T-helper 17 cell (primary cell): ENCODE measurements around the gene LRP10. TPM values are rescaled to one million over a fixed set of nuclear protein-coding genes. Genes with fewer than 3 reads are reported as not detected.

Experiments used
- ATAC-seq: fragments of 150-1000 bp; cut with Tn5 transposase; 2 replicates; pipeline ENCODE4 v1.10.0; 2021; ENCODE audit warnings: mild to moderate bottlenecking, moderate library complexity
- DNase-seq, 3 donors: peaks; one replicate each; pipeline versions ENCODE4 v3.0.0 to v3.0.0-alpha.2; 2020 to 2021
- H3K9me3 ChIP-seq: one replicate; pipeline ENCODE4 v1.7.0; 2013; ENCODE audit warnings: low read length, mild to moderate bottlenecking; ENCODE audit not compliant: control insufficient read depth, poor library complexity, severe bottlenecking
- H3K27ac Mint-ChIP-seq: one replicate; pipeline ENCODE4 v1.8.0; 2022; ENCODE audit warnings: mild to moderate bottlenecking, moderate library complexity, mixed read lengths
- H3K27me3 Mint-ChIP-seq: one replicate; pipeline ENCODE4 v1.8.0; 2022; ENCODE audit warnings: mixed read lengths
- H3K36me3 Mint-ChIP-seq: one replicate; pipeline ENCODE4 v1.8.0; 2022; ENCODE audit warnings: low read depth, mixed read lengths
- H3K4me1 Mint-ChIP-seq: one replicate; pipeline ENCODE4 v1.8.0; 2022; ENCODE audit warnings: mild to moderate bottlenecking, mixed read lengths
- H3K4me3 Mint-ChIP-seq: one replicate; pipeline ENCODE4 v1.8.0; 2022; ENCODE audit warnings: mild to moderate bottlenecking, moderate library complexity, mixed read lengths
- total RNA-seq, 4 donors: library from RNA in 2 of 4; stranded (reverse) in 2 of 4; gene quantifications; one replicate each; pipeline ENCODE4 v1.2.3 and lab custom pipeline; 2022 to 2026

LRP10 gene
- total RNA-seq, 2 donors from 2014 or later, result 76.9 to 84.5 TPM

DNA sequence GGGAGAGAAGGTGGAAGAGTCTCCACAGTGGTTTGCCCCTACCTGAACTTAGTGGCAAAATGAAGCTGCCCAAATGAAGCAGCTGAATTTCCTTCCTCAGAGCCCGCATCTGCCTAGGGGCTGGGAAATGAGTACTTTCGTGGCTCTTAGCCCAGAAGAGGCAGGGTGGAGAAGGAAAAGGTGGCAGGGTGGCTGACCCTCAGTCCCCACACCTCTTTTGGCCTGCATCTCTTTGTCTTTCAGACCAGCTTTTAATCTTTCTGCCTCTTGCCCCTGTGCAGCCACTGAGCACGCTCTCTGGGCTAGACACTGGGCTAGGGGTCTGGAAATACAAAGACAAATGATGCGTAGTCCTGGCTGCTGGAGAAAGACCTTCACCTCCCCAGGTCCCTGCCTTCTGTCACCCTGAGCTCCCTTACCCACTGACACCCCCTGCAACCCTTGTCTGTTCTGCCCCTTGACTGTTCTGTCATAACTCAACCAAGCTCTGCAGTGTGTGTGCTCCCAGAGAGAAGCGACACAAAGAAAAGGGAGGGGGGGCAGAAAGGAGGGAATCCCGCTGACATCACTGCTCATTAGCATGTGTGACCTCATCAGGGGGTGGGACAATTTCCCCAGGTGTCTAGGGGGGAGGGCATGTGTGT is 11.1 kb downstream of the LRP10 start:
- H3K9me3 ChIP-seq, result no peaks in the 10 kb centered on the region
- no peaks in the 10 kb centered on the region for H3K27me3 Mint-ChIP-seq
- H3K4me3 Mint-ChIP-seq, result no peak overlapping the region
- H3K36me3 Mint-ChIP-seq, result peaks cover 5% of the 10 kb centered on the region
- peaks cover 45% of the 10 kb centered on the region for H3K4me1 Mint-ChIP-seq
- peak overlapping the region; percentile 67 for H3K27ac Mint-ChIP-seq
- ATAC-seq, result no peak
- peak in 1 of 3 donors; percentile 20 for DNase-seq

DNA sequence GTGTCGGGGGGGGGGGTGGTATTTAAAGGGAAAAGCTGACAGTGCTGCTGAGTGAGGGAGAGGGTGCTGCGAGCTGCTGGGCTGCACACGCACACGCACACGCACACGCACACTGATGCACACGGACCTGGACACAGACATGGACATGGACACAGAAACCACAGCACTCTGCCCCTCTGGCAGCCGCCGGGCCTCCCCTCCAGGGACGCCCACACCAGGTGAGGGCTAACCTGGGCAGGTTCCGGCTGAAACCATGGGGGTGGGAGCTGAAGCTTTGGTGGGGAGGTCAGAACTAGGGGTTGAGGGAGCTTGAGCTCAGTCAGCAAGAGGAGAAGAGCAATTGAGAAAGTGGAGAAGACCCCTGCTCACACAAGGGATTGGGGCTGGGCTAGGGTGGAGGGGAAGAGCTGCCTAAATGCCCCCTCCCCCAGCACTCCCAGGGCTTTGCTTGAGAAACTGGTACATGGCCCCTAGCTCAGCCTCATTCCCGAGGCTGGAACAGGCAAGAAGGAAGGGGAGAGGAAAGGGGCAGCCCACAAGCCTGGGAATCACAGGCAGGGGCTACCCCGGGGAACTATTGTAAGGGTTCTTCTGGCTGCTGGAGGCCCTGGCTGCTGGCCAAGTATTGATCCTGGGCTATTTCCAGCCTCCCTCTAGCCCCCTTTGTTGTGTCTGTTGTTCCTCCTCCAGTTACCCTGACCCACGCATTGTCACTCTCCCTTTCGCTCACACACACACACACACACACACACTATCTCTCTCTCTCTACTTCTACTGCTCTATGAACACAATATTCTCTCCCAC is 11.8 kb downstream of the LRP10 start, which contains the start of gene REM2:
Gene REM2 (plus strand): TSS at position 50 of the 804 bp plus-strand sequence. CDS start 66 bp downstream, at position 116.
- no peak for DNase-seq

DNA sequence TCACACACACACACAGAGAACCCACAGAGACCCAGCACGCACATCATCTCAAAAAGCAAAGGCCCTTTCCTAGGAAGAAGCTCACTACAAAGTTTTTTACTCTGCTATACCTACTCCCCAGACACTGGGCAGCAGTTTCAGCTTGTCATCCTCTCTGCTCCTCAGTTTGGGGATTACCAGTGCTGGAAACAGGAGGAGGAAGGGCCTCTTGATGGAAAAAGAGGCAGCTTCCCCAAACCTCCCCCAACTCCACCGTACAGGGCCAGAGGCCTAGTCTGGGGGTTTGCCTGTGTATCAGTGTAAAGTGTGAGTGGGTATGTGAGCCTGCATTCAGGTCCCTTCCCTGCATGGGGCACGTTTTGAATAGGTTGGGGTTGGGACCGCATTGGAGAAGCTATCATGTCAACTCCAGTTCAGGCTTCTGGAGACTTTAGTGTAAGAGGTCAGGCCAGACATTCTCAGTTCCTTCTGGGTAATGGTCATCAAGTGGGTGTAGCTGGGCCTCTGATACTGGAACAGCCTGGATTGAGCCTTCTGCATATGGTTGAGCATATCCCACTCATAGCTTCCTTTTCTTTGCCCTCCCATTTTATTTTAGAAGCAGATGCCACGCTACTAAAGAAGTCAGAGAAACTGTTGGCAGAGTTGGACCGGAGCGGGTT is 12.7 kb downstream of the LRP10 start:
- peaks cover 45% of the 10 kb centered on the region for H3K4me1 Mint-ChIP-seq
- H3K27me3 Mint-ChIP-seq, result no peaks in the 10 kb centered on the region
- H3K36me3 Mint-ChIP-seq, result peaks cover 3% of the 10 kb centered on the region
- H3K4me3 Mint-ChIP-seq, result no peak overlapping the region
- peak overlapping the region; percentile 91 for H3K27ac Mint-ChIP-seq
- DNase-seq (no peak), ATAC-seq (no peak)
- no peaks in the 10 kb centered on the region for H3K9me3 ChIP-seq

More for the DNA sequence above, 11.8 kb downstream of the LRP10 start, which contains the start of gene REM2:
- H3K9me3 ChIP-seq, result no peaks in the 10 kb centered on the region
- Mint-ChIP-seq H3K27me3 (no peaks in the 10 kb centered on the region), H3K4me3 (no peak within 1 kb of the TSS), H3K36me3 (peaks cover 3% of the 10 kb centered on the region), H3K4me1 (peaks cover 46% of the 10 kb centered on the region), H3K27ac (peak within 1 kb of the TSS; percentile 91)
- no peak for ATAC-seq

DNA sequence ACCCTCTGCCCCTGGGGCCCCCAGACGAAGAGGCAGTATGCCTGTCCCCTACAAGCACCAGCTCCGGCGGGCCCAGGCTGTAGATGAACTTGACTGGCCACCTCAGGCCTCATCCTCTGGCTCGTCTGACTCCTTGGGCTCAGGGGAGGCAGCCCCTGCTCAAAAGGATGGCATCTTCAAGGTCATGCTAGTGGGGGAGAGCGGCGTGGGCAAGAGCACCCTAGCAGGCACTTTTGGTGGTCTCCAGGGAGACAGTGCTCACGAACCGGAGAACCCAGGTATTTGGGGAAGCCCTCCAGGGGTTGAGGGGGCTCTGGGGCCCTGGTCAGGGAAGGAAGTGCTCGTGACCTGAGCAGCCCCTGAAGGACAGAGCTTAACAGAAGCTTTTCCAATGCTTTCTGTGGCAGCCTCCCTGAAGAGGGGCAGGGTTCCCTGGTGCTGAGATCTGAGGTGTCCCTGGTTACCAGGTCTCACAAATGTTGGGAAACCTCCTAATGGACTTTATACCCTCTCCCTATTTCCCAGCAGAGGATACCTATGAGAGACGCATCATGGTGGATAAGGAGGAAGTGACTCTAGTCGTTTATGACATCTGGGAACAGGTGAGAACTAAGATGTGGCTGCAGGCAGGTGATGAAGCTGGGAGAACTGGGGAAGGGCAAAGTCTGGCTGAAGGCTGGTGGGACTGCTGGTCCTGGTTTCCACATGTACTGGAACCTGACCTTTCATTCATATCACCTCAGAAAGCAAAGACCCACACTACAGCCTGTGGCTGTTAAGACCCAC is 13.4 kb downstream of the LRP10 start:
- peaks cover 48% of the 10 kb centered on the region for H3K4me1 Mint-ChIP-seq
- H3K4me3 Mint-ChIP-seq, result peak overlapping the region; percentile 19
- DNase-seq, result no peak
- H3K27ac Mint-ChIP-seq, result peak overlapping the region; percentile 91
- H3K36me3 Mint-ChIP-seq, result peaks cover under 1% of the 10 kb centered on the region
- no peak for ATAC-seq
- H3K9me3 ChIP-seq, result no peaks in the 10 kb centered on the region
- no peaks in the 10 kb centered on the region for H3K27me3 Mint-ChIP-seq

DNA sequence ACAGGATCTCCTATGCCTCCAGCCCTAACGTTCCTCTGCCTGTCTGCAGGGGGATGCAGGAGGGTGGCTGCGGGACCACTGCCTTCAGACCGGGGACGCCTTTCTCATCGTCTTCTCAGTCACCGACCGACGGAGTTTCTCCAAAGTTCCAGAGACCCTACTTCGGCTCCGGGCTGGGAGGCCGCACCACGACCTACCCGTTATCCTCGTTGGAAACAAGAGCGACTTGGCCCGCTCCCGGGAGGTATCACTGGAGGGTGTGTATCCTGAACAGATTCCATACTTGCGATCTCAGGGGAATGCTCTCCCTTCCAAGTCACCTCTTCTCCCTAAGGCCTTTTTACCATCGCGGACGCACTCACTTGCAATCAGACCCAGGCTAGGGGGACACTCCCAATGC is 14.4 kb downstream of the LRP10 start:
- peaks cover 54% of the 10 kb centered on the region for H3K4me1 Mint-ChIP-seq
- H3K4me3 Mint-ChIP-seq, result peak overlapping the region; percentile 93
- DNase-seq, result no peak
- H3K36me3 Mint-ChIP-seq, result peaks cover 5% of the 10 kb centered on the region
- H3K9me3 ChIP-seq, result no peaks in the 10 kb centered on the region
- H3K27ac Mint-ChIP-seq, result peak overlapping the region; percentile 91
- ATAC-seq, result no peak
- no peaks in the 10 kb centered on the region for H3K27me3 Mint-ChIP-seq

DNA sequence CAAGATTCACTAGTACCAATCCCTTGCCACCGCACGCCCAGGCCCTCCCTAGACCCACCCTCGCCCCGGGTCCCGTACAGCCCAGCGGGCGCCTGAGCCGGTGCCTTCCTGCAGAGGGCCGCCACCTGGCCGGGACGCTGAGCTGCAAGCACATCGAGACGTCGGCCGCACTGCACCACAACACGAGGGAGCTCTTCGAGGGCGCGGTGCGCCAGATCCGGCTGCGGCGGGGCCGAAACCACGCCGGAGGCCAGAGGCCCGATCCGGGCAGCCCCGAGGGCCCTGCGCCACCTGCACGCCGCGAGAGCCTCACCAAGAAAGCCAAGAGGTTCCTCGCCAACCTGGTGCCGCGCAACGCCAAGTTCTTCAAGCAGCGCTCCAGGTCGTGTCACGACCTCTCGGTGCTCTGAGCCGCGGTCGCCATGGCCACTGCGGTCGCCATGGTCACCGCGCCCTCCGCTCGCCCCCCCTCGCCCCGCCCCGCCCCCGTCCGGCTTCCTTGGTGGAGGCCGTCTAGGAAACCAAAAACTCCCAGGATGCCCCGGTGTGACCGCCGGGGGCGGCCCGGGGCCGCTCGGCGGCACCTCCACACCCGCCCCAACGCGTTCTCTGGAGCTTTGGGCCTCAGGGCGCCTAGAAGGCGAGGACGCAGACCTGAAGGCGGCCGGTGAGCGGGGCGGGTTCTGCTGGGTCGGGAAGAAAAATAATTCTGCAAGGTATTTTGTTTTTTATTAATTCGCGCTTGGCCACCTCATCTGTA is 15.1 kb downstream of the LRP10 start:
- Mint-ChIP-seq H3K4me3 (peak overlapping the region; percentile 93), H3K27me3 (no peaks in the 10 kb centered on the region), H3K4me1 (peaks cover 52% of the 10 kb centered on the region), H3K36me3 (peaks cover 5% of the 10 kb centered on the region), H3K27ac (peak overlapping the region; percentile 91)
- DNase-seq (peak; percentile 56 to 76 (median 68)), ATAC-seq (peak; percentile 76)
- H3K9me3 ChIP-seq, result no peaks in the 10 kb centered on the region

DNA sequence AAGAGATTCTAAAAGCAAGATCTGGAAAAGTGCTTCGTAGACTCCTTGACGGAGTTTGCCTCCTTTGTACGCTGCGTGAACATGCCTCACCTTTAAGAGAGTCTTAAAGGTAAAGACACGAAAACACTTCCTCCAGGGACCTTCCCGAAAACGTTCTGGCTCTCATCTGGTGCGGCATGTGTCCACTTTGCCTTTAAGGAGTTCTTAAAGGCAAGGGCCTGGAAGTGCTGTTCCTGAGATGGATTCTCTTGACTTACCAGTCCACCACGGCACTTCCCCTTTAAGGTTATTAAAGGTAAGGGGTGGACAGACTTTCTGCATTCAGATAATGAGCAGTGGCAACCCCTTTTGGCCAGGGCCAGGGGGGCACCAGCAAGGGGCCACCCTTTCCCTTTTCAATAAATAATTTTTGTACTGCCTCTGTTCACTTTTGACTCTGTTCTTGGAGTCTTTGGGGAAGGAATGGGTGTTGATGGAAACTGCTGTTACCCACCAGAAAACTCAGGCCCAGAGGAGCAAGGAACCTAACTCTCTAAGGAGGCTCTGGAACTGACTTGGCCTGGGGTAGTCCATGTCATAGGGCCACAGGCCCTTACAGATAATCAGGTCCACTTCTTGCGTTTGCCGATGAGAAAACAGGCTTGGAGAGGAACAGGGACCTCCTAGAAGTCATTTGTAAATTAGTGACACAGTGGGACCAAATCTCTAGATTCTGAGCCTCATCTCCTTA is 15.9 kb downstream of the LRP10 start:
- peaks cover 50% of the 10 kb centered on the region for H3K4me1 Mint-ChIP-seq
- H3K27me3 Mint-ChIP-seq, result no peaks in the 10 kb centered on the region
- DNase-seq, result peak in 2 of 3 donors; percentile 10 to 41
- peaks cover 5% of the 10 kb centered on the region for H3K36me3 Mint-ChIP-seq
- no peaks in the 10 kb centered on the region for H3K9me3 ChIP-seq
- peak; percentile 59 for ATAC-seq
- peak overlapping the region; percentile 93 for H3K4me3 Mint-ChIP-seq
- peak overlapping the region; percentile 91 for H3K27ac Mint-ChIP-seq

DNA sequence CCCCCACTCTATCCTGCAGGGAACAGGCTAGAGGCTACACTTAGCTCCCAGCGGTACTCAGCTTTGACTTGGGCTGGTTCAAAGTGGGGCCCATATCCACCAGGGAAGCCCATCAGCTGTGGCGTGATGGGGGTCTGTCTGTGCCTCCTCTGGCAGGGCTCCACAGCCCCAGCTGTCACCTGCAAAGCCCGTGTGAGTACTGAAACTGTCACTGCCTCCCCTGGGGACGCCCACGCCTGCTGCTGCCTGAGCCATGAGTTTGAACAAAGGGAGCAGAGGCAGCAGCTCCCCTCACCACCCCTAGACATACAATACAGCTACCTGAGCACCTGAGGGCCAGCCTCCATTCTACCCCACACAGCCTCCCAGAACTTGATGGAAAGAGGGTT is 16.4 kb downstream of the LRP10 start:
- H3K4me3 Mint-ChIP-seq, result peak overlapping the region; percentile 93
- ATAC-seq (no peak), DNase-seq (no peak)
- peaks cover 5% of the 10 kb centered on the region for H3K36me3 Mint-ChIP-seq
- H3K9me3 ChIP-seq, result no peaks in the 10 kb centered on the region
- H3K4me1 Mint-ChIP-seq, result peaks cover 47% of the 10 kb centered on the region
- H3K27me3 Mint-ChIP-seq, result no peaks in the 10 kb centered on the region
- H3K27ac Mint-ChIP-seq, result peak overlapping the region; percentile 91

DNA sequence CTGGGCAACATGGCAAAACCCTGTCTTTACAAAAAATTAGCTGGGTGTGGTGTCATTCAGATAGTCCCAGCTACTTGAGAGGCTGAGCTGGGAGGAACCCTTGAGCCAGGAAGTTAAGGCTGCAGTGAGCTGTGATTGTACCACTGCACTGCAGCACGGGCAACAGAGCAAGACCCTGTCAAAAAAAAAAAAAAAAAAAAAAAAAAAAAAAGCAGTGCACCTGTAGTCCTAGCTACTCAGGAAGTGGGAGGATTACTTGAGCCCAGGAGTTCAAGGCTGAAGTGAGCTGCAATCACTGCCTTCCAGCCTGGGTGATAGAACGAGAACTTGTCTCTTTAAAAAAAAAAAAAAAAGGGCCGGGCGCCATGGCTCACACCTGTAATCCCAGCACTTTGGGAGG is 17.1 kb downstream of the LRP10 start:
- Mint-ChIP-seq H3K27me3 (no peaks in the 10 kb centered on the region), H3K4me1 (peaks cover 42% of the 10 kb centered on the region), H3K27ac (peak overlapping the region; percentile 91), H3K36me3 (peaks cover 7% of the 10 kb centered on the region), H3K4me3 (peak overlapping the region; percentile 93)
- ATAC-seq, result no peak
- no peaks in the 10 kb centered on the region for H3K9me3 ChIP-seq
- DNase-seq, result no peak

DNA sequence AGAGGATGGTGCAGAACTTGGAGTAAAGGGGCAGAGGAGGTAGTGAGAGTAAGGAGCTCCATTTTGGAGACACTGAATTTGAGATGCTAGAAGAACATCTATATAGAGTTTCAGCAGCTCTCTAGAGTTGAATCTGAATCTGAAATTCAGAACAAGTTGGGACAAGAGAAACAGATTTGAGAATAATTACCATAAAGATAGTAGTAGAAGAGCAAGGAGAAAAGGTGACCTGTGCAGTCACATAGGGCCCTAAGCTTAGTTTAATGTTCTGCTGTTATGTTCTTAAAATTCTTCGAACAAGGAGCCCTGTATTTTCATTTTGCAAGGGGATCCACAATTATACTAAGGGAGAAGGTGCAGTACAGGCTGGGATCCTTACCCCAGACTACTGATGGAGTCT is 18.9 kb downstream of the LRP10 start:
- ATAC-seq, result no peak
- no peaks in the 10 kb centered on the region for H3K9me3 ChIP-seq
- Mint-ChIP-seq H3K36me3 (peaks cover 7% of the 10 kb centered on the region), H3K4me1 (peaks cover 31% of the 10 kb centered on the region), H3K4me3 (no peak overlapping the region), H3K27ac (peak overlapping the region; percentile 39), H3K27me3 (no peaks in the 10 kb centered on the region)
- no peak for DNase-seq

DNA sequence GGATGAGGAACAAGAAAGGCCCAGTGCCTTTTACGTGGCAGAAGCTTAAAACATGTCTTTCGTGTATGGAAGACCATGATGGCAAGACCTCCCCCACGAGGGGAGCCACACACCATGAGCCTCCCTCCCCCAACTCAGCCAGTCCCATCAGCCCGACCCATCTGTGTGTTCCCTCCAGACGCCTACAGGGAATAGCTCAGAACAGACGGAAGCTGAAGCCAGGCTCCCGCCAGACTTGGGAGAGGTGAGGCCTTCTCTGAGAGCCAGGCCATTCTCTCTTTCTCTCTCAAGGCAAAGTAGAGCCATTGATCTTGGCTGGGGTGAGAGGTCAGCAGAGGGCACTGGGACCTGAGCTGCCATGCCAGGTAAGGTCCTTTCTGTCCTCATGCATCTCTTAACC is 20.9 kb downstream of the LRP10 start:
- H3K9me3 ChIP-seq, result no peaks in the 10 kb centered on the region
- H3K36me3 Mint-ChIP-seq, result peaks cover 7% of the 10 kb centered on the region
- H3K4me3 Mint-ChIP-seq, result no peak overlapping the region
- peaks cover 18% of the 10 kb centered on the region for H3K4me1 Mint-ChIP-seq
- ATAC-seq (no peak), DNase-seq (no peak)
- H3K27ac Mint-ChIP-seq, result no peak overlapping the region
- no peaks in the 10 kb centered on the region for H3K27me3 Mint-ChIP-seq

DNA sequence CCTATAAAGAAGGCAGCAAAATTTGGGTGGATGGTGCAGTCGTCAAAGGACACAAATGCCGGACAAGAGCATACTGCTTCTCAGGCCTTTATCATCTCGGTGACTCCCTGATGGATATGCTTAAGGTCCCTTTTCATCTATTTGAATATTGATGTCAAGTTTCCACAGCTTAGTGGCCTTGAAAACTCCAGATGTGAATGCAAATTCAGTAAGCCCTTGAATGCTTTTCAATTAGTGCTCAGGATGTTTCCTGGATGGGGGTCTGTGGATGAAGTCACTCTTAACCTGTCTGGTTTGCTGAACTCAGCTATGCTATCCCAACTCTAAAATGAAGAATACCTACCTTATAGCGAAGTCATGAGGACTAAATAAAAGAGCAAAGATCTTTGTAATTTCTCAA is 22.2 kb downstream of the LRP10 start:
- no peak overlapping the region for H3K4me3 Mint-ChIP-seq
- no peak overlapping the region for H3K27ac Mint-ChIP-seq
- ATAC-seq, result no peak
- no peaks in the 10 kb centered on the region for H3K27me3 Mint-ChIP-seq
- no peaks in the 10 kb centered on the region for H3K9me3 ChIP-seq
- H3K4me1 Mint-ChIP-seq, result peaks cover 16% of the 10 kb centered on the region
- H3K36me3 Mint-ChIP-seq, result peaks cover 7% of the 10 kb centered on the region
- no peak for DNase-seq
